Right lobe of liver (tissue), 6 donors: Measurements from ENCODE around the gene PREX1. TPM values are rescaled to one million over a fixed set of nuclear protein-coding genes. Genes with fewer than 3 reads are reported as not detected.
A peak's percentile ranks its signal among the peaks of the same experiment; 100 is the strongest.

Experiments used
- ATAC-seq, 4 donors: fragments of 200-7000 bp; cut with Tn5 transposase; one replicate each; pipeline ENCODE4 v1.9.1; 2020; ENCODE audit warnings: mild to moderate bottlenecking in 4 of 4, moderate library complexity in 4 of 4
- DNase-seq, 3 donors: peaks; one replicate each; pipeline ENCODE4 v3.0.0-alpha.2; 2020
- H3K27ac ChIP-seq, 3 donors: fragments of 200-600 bp; one replicate each; pipeline ENCODE4 v1.8.0; 2022
- H3K27me3 ChIP-seq, 2 donors: fragments of 200-600 bp; one replicate each; pipeline ENCODE4 v1.8.0; 2022
- H3K36me3 ChIP-seq, 4 donors: fragments of 200-600 bp; sonication (generic) in 1 of 4; one replicate each; pipeline versions ENCODE4 v1.5.1 to v1.8.0; 2017 to 2022; ENCODE audit warnings: control low read depth in 1 of 4
- H3K4me1 ChIP-seq, 4 donors: fragments of 200-600 bp; sonication (generic) in 1 of 4; one replicate each; pipeline versions ENCODE4 v1.5.1 to v1.8.0; 2017 to 2022; ENCODE audit warnings: control low read depth in 1 of 4
- H3K4me3 ChIP-seq, 3 donors: fragments of 200-600 bp; one replicate each; pipeline ENCODE4 v1.8.0; 2022
- H3K9me3 ChIP-seq, 4 donors: fragments of 200-600 bp; sonication (generic) in 1 of 4; one replicate each; pipeline versions ENCODE4 v1.5.1 to v1.8.0; 2017 to 2022; ENCODE audit warnings: control low read depth in 1 of 4
- CTCF ChIP-seq, 4 donors: fragments of 200-600 bp in 3 of 4; fragments of 450-650 bp in 1 of 4; IDR thresholded peaks; one replicate each; pipeline versions ENCODE4 v1.5.1 to v1.8.0; 2016 to 2022; ENCODE audit warnings: antibody characterized with exemption in 4 of 4, mild to moderate bottlenecking in 2 of 4
- POLR2A ChIP-seq: fragments of 450-650 bp; IDR thresholded peaks from one replicate; pipeline ENCODE4 v1.6.1; 2017; ENCODE audit warnings: antibody characterized with exemption, mild to moderate bottlenecking
- WGBS: methylation state at CpG from one replicate; pipeline ENCODE4 v1.1.6; 2018; ENCODE audit warnings: low coverage, low lambda C conversion rate; ENCODE audit not compliant: insufficient coverage; ENCODE audit errors: missing lambda C conversion rate; 5-methylcytosine and 5-hydroxymethylcytosine counted together
- intact Hi-C, 2 donors: fragments of 100-400 bp; cut with DNase I; formaldehyde crosslinking; loops; one replicate each; pipeline versions ENCODE4 v1.11.2 to v1.14.1; 2022
- total RNA-seq, 6 experiments: library from RNA; depleted of rRNA in 2 of 6; stranded (reverse); fragments of >200 nt in 2 of 6; fragmentation: NEBNext Ultra II Directional in 3 of 6; extraction: Animal tissue kit (Norgen Biotek cat#: 25700) in 3 of 6; gene quantifications; one replicate each; pipeline versions ENCODE4 v1.1.0 to v1.2.4, GENCODE V29; 2016 to 2023
- donor health status: DM: no; HTN: yes; CAD: no.
- donor health status: DM: no; HTN: no; CAD: no.
- donor health status: DM: no; HTN: no; CAD: no.
- donor health status: DM: no; HTN: yes; CAD: no.
- donor health status: DM: no; HTN: yes; CAD: no.

PREX1 gene
- total RNA-seq, 6 experiments from 2014 or later, result 4.4 to 11.1 (median 8.7) TPM

- no peaks in the 10 kb centered on the region for H3K27me3 ChIP-seq
- ATAC-seq (no peak), DNase-seq (no peak)
- H3K4me3 ChIP-seq, result no peak overlapping the region
- intact Hi-C loops, result no loop called here
- H3K9me3 ChIP-seq, result no peaks in the 10 kb centered on the region
- TF ChIP-seq CTCF (IDR thresholded peaks at IDR 0.05) (no peak), POLR2A (no peak)
- no peak overlapping the region for H3K27ac ChIP-seq
- 68% methylated on average over 9 of the region's 9 CpGs for WGBS
- H3K36me3 ChIP-seq, result no peaks in the 10 kb centered on the region
- H3K4me1 ChIP-seq, result no peaks in the 10 kb centered on the region
These were observed 56.9 kb downstream of the PREX1 start for GRCh38 chr20:48770700-48771442.

- H3K27me3 ChIP-seq, result no peaks in the 10 kb centered on the region
- TF ChIP-seq POLR2A (no peak), CTCF (IDR thresholded peaks at IDR 0.05) (no peak)
- ATAC-seq (peak; percentile 10 to 41 (median 22)), DNase-seq (no peak)
- H3K27ac ChIP-seq, result no peak overlapping the region
- H3K36me3 ChIP-seq, result no peaks in the 10 kb centered on the region
- intact Hi-C loops, result no loop called here
- WGBS, result 50% methylated on average over 7 of the region's 21 CpGs
- no peak overlapping the region for H3K4me3 ChIP-seq
- no peaks in the 10 kb centered on the region for H3K9me3 ChIP-seq
- H3K4me1 ChIP-seq, result no peaks in the 10 kb centered on the region
These were observed 58.5 kb downstream of the PREX1 start for GRCh38 chr20:48769069-48769983.

- Histone ChIP-seq H3K36me3 (no peaks in the 10 kb centered on the region), H3K27ac (no peak overlapping the region), H3K4me3 (no peak overlapping the region), H3K4me1 (no peaks in the 10 kb centered on the region), H3K9me3 (no peaks in the 10 kb centered on the region), H3K27me3 (no peaks in the 10 kb centered on the region)
- intact Hi-C loops, result no loop called here
- TF ChIP-seq POLR2A, result no peak
- TF ChIP-seq CTCF (IDR thresholded peaks at IDR 0.05), result no peak
- ATAC-seq (no peak), DNase-seq (no peak)
- 78% methylated on average over 19 of the region's 27 CpGs for WGBS
These were observed 60.5 kb downstream of the PREX1 start for GRCh38 chr20:48766961-48767960.

GRCh38 chr20:48766205-48766604, 61.6 kb downstream of the PREX1 start:
- Histone ChIP-seq H3K4me3 (no peak overlapping the region), H3K4me1 (no peaks in the 10 kb centered on the region), H3K9me3 (no peaks in the 10 kb centered on the region), H3K27ac (no peak overlapping the region), H3K27me3 (no peaks in the 10 kb centered on the region), H3K36me3 (no peaks in the 10 kb centered on the region)
- intact Hi-C loops, result no loop called here
- WGBS, result 54% methylated on average over 4 of the region's 7 CpGs
- ATAC-seq (no peak), DNase-seq (no peak)
- TF ChIP-seq CTCF (IDR thresholded peaks at IDR 0.05), result no peak
- TF ChIP-seq POLR2A, result no peak
